ENCODE measurements around the gene SPATA2.
"Not testable (repeated sequence)": the region's sequence is repeated elsewhere in the genome, so short reads cannot be mapped to it uniquely, and the experiment has no call there.

Gene SPATA2, protein sequence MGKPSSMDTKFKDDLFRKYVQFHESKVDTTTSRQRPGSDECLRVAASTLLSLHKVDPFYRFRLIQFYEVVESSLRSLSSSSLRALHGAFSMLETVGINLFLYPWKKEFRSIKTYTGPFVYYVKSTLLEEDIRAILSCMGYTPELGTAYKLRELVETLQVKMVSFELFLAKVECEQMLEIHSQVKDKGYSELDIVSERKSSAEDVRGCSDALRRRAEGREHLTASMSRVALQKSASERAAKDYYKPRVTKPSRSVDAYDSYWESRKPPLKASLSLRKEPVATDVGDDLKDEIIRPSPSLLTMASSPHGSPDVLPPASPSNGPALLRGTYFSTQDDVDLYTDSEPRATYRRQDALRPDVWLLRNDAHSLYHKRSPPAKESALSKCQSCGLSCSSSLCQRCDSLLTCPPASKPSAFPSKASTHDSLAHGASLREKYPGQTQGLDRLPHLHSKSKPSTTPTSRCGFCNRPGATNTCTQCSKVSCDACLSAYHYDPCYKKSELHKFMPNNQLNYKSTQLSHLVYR

GRCh38 chr20:49915380-49916145, at the start of gene SPATA2:
Gene SPATA2 (minus strand): TSS chr20:49915529. CDS start chr20:49908490, 7,039 bp downstream.
- DNase-seq, result peak; percentile 94

DNA sequence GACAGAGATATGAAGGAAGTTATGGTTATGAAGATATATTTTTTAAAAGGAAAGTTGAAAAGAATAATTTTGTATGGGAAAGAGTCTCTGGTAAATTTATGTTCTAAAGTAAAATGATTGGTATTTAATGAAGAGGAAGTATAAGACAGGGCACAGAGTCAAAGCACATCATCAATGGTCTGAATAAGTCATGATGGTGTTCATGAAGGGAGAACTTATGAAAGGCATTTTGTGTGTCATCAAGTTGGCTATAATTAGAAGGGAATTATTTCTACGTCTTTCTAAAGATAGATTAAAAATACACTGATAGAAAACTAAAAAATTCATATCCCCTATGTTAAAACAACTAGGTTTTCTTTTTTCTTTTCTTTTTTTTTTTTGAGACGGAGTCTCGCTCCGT, 46.1 kb upstream of the SPATA2 start:
- DNase-seq, result no peak

DNA sequence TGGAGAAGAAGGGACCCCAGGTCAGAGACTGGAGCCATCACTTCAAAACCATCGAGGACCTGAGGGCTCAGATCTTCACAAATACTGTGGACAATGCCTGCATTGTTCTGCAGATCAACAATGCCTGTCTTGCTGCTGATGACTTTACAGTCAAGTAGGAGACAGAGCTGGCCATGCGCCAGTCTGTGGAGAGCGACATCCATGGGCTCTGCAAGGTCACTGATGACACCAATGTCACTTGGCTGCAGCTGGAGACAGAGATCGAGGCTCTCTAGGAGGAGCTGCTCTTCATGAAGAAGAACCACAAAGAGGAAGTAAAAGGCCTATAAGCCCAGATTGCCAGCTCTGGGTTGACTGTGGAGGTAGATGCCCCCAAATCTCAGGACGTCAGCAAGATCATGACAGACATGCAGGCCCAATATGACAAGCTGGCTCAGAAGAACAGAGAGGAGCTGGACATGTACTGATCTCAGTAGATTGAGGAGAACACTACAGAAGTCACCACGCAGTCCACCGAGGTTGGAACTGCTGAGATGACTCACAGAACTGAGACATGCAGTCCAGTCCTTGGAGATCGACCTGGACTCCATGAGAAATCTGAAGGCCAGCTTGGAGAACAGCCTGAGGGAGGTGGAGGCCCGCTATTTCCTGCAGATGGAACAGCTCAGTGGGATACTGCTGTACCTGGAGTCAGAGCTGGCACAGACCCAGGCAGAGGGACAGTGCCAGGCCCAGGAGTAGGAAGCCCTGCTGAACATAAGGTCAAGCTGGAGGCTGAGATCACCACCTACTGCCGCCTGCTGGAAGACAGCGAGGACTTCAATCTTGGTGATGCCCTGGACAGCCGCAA, 42.0 kb upstream of the SPATA2 start:
- DNase-seq, result not testable (repeated sequence)

- no peak for DNase-seq
Measured at GRCh38 chr20:49956689-49957088, 41.4 kb upstream of the SPATA2 start.

- DNase-seq, result not testable (repeated sequence)
Measured at GRCh38 chr20:49955830-49956396, 40.6 kb upstream of the SPATA2 start.

- no peak for DNase-seq
Measured at GRCh38 chr20:49955167-49955566, 39.8 kb upstream of the SPATA2 start.

GRCh38 chr20:49951151-49951550, 35.8 kb upstream of the SPATA2 start:
- peak; percentile 84 for DNase-seq

DNA sequence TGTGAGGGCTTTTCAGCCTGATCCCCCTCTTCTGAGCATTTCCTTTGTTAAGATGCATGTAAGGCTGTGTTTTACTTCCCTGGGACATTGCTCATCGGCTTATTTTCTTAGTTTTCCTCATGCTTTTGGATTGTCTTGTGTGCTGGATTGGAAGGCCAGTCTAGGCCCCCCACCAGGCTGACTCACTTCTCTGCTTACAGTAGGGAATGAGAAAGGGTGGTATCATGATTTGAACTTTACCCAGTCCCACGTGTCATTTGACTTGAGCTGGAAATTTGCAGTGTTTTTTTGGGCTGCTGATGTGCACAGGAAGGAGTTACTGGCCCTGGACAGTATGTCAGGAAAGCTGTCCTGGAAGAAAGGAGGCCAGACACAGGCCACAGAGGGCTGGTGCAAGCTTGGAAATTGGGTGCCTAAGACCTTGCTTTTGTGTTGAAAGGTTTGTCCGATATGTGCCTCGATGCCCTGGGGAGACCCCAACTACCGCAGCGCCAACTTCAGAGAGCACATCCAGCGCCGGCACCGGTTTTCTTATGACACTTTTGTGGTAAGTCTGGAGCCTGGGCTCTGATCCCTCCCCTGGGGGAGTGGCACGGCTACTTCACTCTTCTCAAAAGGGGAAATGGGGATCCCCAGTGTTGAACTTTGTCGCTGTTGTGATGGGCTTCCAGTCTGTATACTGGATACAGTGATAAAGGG, 33.6 kb upstream of the SPATA2 start:
- DNase-seq, result peak; percentile 96

GRCh38 chr20:49948178-49948577, 32.8 kb upstream of the SPATA2 start:
- no peak for DNase-seq

- DNase-seq, result no peak
Measured at GRCh38 chr20:49945701-49946477, 30.6 kb upstream of the SPATA2 start.

DNA sequence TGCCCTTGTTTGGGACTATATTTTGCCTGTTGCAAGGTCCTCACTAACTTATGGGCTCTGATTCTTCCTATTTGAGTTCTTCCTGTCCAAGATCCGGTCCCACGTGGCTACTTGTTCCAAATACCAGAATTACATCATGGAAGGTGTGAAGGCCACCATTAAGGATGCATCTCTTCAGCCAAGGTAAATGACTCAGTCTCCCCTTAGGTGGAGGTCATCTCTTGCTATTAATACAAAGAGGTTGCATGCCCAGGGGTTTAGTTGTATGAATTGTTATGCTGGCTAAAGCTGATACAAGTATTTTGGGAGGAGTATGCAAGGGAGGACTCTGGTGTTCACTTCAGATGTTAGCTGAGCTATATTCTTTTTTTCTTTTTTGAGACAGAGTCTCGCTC, 30.0 kb upstream of the SPATA2 start:
- no peak for DNase-seq

DNA sequence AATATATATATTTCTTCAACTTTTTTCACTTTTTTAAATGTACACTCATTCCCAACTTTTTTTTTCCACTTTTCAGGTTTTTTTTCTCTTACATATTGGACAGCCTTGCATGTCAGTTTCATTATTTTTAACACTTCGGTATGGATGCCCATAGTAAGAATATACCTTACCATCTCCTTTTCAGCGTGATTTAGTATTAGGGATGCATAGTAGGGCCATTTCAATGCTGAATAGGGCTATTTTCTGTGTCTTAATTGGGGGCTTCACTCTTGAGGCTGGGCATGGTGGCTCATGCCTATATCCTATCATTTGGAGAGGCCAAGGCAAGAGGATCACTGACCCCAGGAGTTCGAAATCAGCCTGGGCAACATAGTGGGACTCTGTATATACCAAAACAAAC, 27.6 kb upstream of the SPATA2 start:
- no peak for DNase-seq

DNA sequence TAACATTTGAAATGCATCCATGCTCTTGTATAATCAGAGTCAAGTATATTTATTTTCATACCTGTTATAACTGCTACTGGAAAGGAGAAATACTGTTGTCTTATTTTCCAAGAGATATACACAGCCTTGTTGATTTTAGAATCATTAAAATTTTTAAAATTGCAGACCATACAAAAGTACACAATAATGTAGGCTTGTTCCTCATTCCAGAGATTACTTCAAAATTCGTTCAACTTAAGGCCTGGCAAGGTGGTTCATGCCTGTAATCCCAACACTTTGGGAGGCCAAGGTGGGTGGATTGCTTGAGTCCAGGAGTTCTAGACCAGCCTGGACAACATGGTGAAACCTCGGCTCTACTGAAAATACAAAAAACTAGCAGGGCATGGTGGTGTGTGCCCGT, 27.0 kb upstream of the SPATA2 start:
- no peak for DNase-seq

GRCh38 chr20:49941456-49941855, 26.1 kb upstream of the SPATA2 start:
- no peak for DNase-seq

DNA sequence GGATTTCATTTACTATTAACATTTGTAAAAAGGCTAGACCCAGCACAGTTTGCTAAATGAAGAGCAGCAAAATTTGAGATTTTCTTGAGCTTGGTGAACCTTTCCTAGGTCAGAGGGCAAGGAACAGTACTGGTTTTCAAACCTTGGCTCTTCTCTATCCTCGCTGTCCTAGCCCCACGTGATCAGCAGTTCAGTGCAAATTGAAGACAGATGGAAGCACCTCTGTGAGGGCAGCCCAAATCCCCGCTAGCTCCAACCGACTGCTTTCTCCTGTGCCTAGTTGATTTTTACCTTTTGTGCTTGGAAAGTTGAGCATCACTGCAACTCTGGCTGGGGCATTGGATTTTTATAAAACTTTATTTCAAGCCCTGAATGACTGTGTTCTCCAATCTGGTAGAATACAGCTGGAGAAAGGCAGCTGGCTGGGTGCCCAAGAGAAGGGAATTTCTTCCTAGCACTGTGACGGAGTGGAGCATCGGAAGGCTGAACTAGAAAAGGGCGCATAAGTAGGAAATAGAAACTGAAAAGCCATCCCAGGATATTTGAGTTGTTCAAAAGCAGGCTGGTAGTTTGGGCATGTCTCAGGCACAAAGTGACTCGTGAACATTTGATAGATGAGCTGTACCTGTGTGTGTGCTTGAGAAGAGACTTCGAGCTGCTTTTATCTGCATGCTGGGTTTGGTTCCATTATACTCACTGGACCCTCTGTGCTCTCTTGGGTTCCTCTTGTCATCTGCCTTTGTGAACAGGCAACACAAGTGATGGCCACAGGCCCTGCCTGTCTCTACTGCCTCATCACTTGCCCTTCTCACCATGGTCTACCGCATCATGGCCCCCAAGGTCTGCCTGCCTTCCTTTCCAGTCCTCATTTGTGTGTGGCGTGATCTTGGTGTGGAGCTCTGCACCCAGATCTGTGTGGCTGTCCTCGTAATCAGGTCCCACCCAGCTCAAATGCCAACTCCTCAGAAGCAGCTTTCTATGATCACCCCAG, 23.1 kb upstream of the SPATA2 start:
- peak; percentile 72 for DNase-seq

DNA sequence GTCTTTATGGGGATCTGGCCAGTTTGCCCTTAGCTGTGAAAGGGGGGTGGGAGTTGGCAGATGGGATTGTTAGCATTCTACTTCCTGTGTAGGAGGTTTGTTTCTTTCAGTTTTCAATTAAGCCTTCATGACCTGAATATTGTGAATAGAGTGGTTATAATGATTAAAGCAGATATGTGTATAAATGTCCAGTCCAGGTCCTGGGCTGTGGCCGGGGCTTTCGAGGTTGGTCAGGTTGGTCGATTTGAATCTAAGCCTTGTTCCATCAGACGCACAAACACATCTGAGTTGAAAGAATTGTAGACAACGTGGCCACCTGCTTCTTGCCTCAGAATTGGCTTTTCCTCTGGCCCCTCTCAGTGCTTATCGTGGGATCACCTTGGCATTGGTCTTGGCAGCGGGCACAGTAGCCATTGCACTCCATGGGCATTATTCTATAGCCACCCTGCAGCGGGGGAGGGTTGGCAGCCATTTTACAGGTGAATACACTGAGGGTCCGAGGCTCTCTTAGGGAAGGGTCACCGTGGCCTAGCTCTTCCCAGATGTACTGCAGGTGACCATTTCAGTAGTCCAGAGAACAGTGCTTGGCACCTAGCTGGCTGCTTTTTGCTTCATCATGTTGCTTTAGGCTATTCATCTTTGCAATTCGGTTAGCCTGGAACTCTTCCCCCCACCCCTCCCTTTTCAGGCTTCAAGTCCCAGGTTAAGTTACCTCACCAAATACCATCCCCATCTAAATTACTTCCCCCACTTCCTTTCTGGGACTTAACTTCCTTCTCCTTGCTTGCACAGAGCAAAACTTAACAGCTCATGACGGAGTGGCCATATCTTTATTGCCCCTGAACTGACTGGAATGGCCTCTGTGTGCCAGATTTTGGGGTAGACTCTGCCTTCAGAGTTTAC, 21.9 kb upstream of the SPATA2 start:
- no peak for DNase-seq

GRCh38 chr20:49936153-49937026, 21.1 kb upstream of the SPATA2 start, which contains the start of gene RNF114:
Gene RNF114 (plus strand): TSS chr20:49936397. CDS start chr20:49936413, 16 bp downstream.
- DNase-seq, result peak; percentile 91

- no peak for DNase-seq
Measured at GRCh38 chr20:49935746-49936152, 20.4 kb upstream of the SPATA2 start.

Measured in fibroblast of skin of right quadriceps (primary cell).